ENCODE results near the gene CDH23. TPM values are rescaled to one million over a fixed set of nuclear protein-coding genes. Genes with fewer than 3 reads are reported as not detected.

The CDH23 gene
- total and polyA plus RNA-seq, 9 of the 15 experiments (the other 6 are each of a cell fraction or from before 2014, with no cell fraction given): 0.18 to 1.2 (median 0.47) TPM

GRCh38 chr10:71746344-71747037 lies 349.8 kb downstream of the CDH23 start (continued):
- no peak for TF ChIP-seq CAMTA2 (CRISPR knock-in tag; conservative IDR thresholded peaks at IDR 0.05)
- TF ChIP-seq CEBPB (tag; IDR thresholded peaks at IDR 0.05): no peak
- TF ChIP-seq FUS (optimal IDR thresholded peaks at IDR 0.05; ENCODE audit: low read depth, low read length): no peak
- TF ChIP-seq, protein P1, sequence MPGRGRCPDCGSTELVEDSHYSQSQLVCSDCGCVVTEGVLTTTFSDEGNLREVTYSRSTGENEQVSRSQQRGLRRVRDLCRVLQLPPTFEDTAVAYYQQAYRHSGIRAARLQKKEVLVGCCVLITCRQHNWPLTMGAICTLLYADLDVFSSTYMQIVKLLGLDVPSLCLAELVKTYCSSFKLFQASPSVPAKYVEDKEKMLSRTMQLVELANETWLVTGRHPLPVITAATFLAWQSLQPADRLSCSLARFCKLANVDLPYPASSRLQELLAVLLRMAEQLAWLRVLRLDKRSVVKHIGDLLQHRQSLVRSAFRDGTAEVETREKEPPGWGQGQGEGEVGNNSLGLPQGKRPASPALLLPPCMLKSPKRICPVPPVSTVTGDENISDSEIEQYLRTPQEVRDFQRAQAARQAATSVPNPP (IDR thresholded peaks at IDR 0.05; ENCODE audit: borderline replicate concordance, insufficient read depth, insufficient read length): no peak
- TF ChIP-seq HNRNPH1 (optimal IDR thresholded peaks at IDR 0.05; ENCODE audit: low read depth, low read length): no peak
- TF ChIP-seq ILK (tag; IDR thresholded peaks at IDR 0.05; ENCODE audit: borderline replicate concordance, low read depth): no peak
- TF ChIP-seq ZZZ3 (IDR thresholded peaks at IDR 0.05): no peak
- TF ChIP-seq EP400 (IDR thresholded peaks at IDR 0.05): no peak; the same call in 1 of the 2 replicates
- TF ChIP-seq ZNF318 (IDR thresholded peaks at IDR 0.05; ENCODE audit: borderline replicate concordance in 1 of 2, low read depth in 1 of 2): no peak
- no peak for TF ChIP-seq ZNF217 (CRISPR knock-in tag; IDR thresholded peaks at IDR 0.05)
- no peak for TF ChIP-seq ELK1 (CRISPR knock-in tag; IDR thresholded peaks at IDR 0.05)
- no peak for TF ChIP-seq SAFB2 (IDR thresholded peaks at IDR 0.05; ENCODE audit: borderline replicate concordance, low read depth, low read length, severe bottlenecking)
- TF ChIP-seq ZFPM2 (CRISPR knock-in tag; IDR thresholded peaks at IDR 0.05): no peak
- TF ChIP-seq ZNF212 (CRISPR knock-in tag; IDR thresholded peaks at IDR 0.05): no peak
- no peak for TF ChIP-seq LCOR (CRISPR knock-in tag; IDR thresholded peaks at IDR 0.05)
- no peak for TF ChIP-seq BACH1 (tag; IDR thresholded peaks at IDR 0.05)
- TF ChIP-seq IRF2 (CRISPR knock-in tag; IDR thresholded peaks at IDR 0.05): no peak
- no peak for TF ChIP-seq ZNF764 (CRISPR knock-in tag; IDR thresholded peaks at IDR 0.05; ENCODE audit: low read depth)
- peak; percentile 47 for TF ChIP-seq RBFOX2 (IDR thresholded peaks at IDR 0.05; ENCODE audit: low read depth, low read length)
